Muscle of back (tissue), 13 donors: ENCODE measurements around the gene REXO5. TPM values are rescaled to one million over a fixed set of nuclear protein-coding genes. Genes with fewer than 3 reads are reported as not detected.
"Not testable (repeated sequence)": the region's sequence is repeated elsewhere in the genome, so short reads cannot be mapped to it uniquely, and the experiment has no call there.

Experiments used
- DNase-seq, 3 donors: peaks; one replicate each; pipeline versions ENCODE4 v3.0.0 to v3.0.0-alpha.2; 2013
- long read RNA-seq, 9 donors: transcript quantifications; one replicate each; lab custom pipeline, GENCODE V29; 2026
- polyA plus RNA-seq, 10 donors: library from polyadenylated mRNA; unstranded; fragments of 120-200 nt; gene quantifications; one replicate each; pipeline ENCODE4 v1.2.1, GENCODE V29; 2013; ENCODE audit not compliant: insufficient read length in 10 of 10

REXO5 gene, protein sequence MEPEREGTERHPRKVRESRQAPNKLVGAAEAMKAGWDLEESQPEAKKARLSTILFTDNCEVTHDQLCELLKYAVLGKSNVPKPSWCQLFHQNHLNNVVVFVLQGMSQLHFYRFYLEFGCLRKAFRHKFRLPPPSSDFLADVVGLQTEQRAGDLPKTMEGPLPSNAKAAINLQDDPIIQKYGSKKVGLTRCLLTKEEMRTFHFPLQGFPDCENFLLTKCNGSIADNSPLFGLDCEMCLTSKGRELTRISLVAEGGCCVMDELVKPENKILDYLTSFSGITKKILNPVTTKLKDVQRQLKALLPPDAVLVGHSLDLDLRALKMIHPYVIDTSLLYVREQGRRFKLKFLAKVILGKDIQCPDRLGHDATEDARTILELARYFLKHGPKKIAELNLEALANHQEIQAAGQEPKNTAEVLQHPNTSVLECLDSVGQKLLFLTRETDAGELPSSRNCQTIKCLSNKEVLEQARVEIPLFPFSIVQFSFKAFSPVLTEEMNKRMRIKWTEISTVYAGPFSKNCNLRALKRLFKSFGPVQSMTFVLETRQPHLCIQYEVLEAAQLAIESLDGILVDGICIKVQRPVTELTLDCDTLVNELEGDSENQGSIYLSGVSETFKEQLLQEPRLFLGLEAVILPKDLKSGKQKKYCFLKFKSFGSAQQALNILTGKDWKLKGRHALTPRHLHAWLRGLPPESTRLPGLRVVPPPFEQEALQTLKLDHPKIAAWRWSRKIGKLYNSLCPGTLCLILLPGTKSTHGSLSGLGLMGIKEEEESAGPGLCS
- polyA plus RNA-seq = 1 to 10 TPM; 3.5 to 6.0 (median 5.1) TPM
- long read RNA-seq, donor 1 = 0 reads
- long read RNA-seq, donor 2, partial matches to known transcripts = 0 of 1 reads
- long read RNA-seq, donor 2, other reads (novel, unspliced or antisense) = 0 of 1 reads
- long read RNA-seq, donor 3 = 0 reads
- long read RNA-seq, donor 4 = 0 reads
- long read RNA-seq, donor 5 = 0 reads
- long read RNA-seq, donor 6 = 0 reads
- long read RNA-seq, donor 7 = 0 reads
- long read RNA-seq, donor 8 = 0 reads
- long read RNA-seq, donor 9 = 0 reads

DNA sequence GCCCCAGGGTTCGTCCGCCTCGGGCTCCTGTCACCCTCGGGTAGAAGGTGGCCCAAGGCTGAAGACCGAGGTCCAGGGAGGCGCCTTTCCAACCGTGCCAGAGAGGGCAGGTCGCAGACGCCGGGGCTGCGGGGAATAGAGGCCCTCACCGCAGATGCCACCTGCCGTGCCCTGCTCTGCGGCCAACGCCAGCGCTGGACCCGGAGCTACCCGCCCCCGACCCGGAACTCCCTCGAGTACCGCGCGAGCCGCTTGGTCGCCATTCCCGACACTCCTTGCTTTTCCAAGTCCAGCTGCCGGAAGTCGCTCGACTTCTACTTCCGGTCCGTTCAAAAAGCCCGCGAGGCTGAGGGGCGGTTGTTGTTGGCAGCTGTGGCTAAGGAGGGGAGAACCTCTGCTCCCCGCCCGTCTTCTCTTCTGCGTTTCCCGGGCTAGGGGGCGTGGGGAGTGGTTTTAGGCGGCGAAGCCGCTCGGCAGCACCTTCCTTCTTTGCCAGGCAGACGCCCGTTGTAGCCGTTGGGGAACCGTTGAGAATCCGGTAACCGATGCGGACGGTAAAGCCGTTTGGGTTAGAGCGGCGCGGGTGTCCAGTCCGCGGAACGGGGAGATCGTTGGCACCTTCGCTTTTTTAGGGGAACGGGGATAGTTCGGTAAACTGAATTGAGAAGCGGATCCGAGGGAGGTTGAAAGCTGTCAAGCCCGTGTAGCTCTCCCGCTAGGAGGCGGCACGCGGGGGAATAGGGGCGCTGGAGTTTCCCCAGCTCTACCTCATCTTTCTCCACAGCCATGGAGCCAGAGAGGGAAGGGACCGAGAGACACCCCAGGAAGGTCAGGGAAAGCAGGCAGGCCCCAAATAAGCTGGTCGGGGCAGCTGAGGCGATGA is at the start of gene REXO5, which contains the start of gene ERI2:
Gene REXO5, plus strand, starts transcription at position 360 of the 883 bp plus-strand sequence. Its CDS starts 427 bp downstream, at position 787.
Gene ERI2, minus strand, starts transcription at position 305 of the 883 bp plus-strand sequence. Its CDS starts 42 bp downstream, at position 263.
- DNase-seq = peak; percentile 95 to 97 (median 96)

GRCh38 chr16:20760346-20760745 is 46.0 kb upstream of the REXO5 start:
- no peak for DNase-seq

DNA sequence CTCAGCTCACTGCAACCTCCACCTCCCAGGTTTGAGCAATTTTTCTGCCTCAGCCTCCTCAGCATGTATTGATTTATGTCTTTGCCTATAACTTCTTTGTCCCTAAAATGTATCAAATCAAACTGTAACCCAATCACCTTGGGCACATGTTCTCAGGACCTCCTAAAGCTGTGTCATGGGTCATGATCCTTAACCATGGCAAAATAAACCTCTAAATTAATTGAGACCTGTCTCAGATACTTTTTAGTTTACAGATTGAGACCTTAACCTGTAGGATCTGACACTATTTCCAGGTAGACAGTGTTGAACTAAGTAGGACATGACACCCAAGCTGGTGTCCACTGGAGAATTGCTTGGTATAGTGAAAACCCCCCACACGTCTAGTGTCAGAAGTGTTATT is 45.2 kb upstream of the REXO5 start:
- no peak for DNase-seq

GRCh38 chr16:20762404-20763123 is 43.8 kb upstream of the REXO5 start:
- DNase-seq = no peak

DNA sequence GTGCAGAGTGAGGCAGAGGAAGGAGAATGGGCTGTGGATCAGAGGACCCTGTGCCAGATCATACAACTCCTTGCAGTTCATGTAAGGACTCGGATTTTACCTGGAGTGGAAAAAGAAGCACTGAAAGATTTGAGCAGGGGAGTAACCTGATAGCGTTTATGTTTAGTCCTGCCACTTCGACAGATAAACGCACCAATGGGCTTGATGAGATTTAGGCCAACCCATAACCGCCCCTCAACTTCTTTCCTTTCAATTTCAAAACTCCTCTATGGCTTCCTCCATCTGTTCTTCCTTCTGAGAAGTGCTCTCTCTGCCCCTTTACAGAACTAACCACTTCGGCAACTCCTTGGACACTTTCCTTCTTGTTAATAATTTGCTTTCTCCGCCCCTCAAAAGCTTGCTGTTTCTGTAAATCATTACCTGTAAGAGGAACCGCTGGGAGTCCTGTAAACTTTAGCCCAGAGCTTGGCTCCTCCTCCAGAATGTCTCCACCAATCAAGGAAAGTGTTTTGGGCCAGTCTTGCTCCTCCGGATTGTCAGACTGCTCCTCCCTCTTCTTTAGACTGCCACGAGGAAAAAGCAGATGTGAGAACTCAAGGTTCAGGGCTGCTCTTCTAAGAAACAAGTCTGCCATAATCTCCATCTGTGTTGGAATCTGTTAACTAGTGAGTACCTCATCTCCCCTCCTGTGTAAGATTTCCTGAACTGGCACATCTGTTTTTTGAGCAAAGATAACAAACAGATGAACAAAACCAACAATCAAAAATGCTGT is 42.7 kb upstream of the REXO5 start, which contains the start of gene ACSM3:
Gene ACSM3, plus strand, starts transcription at position 554 of the 772 bp plus-strand sequence. CDS start 6,021 bp downstream, outside the sequence.
- peak; percentile 63 to 88 (median 73) for DNase-seq

DNA sequence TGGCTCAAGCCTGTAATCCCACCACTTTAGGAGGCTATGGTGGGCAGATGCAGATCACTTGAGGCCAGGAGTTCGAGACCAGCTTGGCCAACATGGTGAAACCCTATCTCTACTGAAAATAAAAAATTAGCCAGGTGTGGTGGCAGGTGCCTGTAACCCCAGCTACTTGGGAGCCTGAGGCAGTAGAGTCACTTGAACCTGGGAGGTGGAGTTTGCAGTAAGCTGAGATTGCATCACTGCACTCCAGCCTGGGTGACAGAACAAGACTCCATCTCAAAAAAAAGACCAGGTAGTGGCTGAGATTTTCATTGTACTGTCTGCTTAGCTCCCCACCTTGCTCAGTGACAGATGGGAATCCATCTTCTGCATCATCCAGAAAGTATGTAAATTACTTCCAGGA is 41.9 kb upstream of the REXO5 start:
- DNase-seq = not testable (repeated sequence)

GRCh38 chr16:20765732-20766131 is 40.6 kb upstream of the REXO5 start:
- no peak for DNase-seq

- no peak for DNase-seq
These were observed 40.0 kb upstream of the REXO5 start for GRCh38 chr16:20766294-20766693.

DNA sequence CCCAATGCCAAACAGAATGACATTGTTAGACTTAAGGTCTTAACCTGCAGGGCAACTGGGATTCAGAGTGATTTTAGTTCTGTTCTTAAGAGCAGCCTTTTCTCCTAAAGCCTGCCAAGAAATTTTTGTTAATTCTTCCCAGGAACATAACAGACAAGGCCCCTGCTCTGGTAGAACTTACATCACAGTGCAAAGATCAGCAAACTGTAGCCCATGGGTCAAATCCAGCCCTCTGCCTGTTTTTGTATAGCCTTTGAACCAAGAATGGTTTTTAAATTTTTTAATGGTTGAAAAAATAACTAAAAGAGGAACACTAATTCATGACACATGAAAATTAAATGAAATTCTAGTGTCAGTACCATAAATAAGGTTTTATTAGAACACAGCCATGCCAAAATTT is 38.8 kb upstream of the REXO5 start:
- no peak for DNase-seq

DNA sequence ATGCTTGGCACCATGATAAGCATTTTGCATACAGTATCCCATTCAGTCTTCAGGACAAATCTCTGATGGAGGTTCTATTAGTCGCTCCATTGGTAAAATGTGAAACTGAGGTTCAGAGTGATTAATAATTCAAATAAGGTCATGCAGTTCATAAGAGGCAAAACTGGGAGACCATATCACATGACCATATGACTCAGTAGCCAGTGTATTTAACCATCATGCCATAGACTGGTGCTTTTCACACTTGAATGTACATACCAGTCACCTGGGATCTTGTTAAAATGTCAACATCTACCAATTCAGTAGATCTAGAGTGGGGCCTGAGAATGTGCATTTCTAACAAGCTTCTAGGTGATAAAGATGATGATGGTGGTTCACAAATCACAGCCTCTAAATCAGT is 38.2 kb upstream of the REXO5 start:
- no peak for DNase-seq

- no peak for DNase-seq
These were observed 37.5 kb upstream of the REXO5 start for GRCh38 chr16:20768818-20769217.

DNA sequence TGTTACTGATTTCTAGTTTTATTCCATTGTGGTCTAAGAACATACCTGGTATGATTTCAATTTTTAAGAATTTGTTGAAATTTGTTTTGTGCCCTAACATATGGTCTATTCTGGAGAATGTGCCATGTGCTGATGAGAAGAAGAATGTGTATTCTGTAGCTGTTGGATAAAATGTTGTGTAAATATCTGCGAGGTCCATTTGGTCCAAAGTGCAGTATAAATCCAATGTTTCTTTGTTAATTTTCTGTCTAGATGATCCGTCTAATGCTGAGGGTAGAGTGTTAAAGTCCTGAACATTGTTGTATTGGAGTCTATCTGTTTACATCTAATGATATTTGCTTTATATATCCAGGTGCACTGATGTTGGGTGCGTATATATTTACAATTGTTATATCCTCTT is 32.6 kb upstream of the REXO5 start:
- DNase-seq = no peak

- peak in 2 of 3 donors; percentile 2 to 7 for DNase-seq
These were observed 31.5 kb upstream of the REXO5 start for GRCh38 chr16:20774703-20775362.

GRCh38 chr16:20781697-20782096 is 24.6 kb upstream of the REXO5 start:
- no peak for DNase-seq

DNA sequence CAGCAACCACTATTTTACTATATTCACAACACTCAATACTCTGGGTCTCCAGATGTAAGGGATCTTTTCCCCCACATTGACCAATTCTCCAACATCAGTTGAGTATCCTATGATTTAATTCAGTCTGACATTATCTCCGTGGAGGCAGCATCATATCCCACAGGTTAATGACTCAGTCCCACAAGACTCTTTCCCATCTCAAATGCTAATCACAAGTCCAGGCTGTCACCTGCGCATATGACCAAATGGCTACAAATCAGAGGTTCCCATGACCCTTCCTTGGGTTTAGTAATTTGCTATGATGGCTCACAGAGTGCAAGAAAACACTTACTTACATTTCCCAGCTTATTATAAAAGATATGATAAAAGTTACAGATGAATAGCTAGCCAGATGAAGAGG is 23.9 kb upstream of the REXO5 start:
- DNase-seq = no peak

DNA sequence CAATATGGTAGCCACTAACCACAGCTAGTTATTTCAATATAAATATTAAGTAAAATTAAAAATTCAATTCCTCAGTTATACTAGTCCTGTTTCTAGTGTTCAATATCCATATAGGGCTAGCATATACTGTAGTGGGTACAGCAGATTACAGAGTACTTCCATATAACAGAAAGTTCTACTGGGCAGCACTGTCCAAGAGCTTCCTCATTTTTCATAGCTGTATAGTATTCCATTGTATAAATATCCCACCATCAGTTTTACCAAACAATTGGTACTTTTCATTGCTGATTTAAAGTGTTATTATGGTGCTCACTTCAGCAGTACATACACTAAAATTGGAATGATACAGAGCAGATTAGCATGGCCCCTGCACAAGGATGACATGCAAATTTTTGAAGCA is 22.1 kb upstream of the REXO5 start:
- DNase-seq = no peak

- no peak for DNase-seq
These were observed 17.2 kb upstream of the REXO5 start for GRCh38 chr16:20789130-20789529.

DNA sequence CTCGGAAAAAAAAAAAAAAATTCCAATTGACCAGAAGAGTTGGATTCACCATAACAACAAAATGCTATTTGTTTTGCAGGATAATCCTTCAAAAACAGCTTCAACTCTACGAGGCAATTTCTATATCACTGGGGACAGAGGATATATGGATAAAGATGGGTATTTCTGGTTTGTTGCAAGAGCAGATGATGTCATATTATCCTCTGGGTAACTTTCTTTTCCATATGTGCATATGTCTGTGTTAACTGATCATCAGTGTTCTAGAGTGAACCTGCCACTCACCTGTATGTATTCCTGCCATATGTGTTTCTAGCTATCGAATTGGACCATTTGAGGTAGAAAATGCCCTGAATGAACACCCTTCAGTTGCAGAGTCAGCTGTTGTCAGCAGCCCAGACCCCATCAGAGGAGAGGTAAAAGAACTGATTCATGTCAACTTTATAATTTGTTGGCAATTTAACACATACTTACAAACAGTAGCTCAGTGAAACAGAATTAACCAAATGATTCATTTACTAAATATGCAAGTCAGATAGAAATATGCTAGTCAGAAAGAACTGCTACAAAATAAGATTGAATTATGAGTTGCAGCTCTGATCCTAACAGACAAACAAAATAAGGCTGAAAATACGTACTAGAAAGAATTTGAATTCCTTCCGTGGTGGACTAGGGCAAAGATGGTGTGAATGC is 14.3 kb upstream of the REXO5 start:
- DNase-seq = no peak
